Measurements from ENCODE around the gene CYB561D2.

DNA sequence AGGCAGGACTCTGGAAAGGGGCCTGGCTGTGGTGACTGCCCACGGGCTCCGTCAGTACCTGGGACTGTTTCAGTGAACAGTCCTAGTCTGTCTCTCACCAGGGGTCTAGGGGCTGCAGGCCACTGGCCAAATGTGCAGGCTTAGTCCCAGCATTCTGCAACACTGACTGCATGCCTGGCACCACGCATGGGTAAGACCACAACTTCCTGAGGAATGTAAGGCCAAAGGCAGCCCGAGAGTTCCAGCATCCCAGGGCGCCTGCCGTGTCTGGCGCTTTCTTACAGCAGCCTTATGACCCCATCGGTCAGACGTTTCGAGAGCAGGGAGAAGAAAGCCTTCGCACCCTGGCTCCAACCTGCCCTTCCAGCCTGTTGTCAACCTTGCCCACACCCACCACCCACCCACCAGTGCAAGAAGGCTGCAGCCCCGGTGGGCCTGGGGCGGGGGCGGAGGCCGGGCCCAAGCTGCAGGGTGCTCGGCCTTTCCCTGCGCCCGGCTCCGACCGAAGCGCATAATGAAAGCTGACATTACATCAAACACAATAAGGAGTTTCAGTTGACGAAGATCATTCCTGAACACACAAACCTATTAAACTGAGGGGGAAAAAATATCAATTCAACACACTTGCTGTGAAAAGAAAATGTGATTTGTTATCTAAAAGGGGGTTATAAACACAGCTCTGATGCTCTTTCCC lies 38.2 kb downstream of the CYB561D2 start:
- TF ChIP-seq, protein P1, sequence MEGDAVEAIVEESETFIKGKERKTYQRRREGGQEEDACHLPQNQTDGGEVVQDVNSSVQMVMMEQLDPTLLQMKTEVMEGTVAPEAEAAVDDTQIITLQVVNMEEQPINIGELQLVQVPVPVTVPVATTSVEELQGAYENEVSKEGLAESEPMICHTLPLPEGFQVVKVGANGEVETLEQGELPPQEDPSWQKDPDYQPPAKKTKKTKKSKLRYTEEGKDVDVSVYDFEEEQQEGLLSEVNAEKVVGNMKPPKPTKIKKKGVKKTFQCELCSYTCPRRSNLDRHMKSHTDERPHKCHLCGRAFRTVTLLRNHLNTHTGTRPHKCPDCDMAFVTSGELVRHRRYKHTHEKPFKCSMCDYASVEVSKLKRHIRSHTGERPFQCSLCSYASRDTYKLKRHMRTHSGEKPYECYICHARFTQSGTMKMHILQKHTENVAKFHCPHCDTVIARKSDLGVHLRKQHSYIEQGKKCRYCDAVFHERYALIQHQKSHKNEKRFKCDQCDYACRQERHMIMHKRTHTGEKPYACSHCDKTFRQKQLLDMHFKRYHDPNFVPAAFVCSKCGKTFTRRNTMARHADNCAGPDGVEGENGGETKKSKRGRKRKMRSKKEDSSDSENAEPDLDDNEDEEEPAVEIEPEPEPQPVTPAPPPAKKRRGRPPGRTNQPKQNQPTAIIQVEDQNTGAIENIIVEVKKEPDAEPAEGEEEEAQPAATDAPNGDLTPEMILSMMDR (conservative IDR thresholded peaks at IDR 0.05; ENCODE audit: low read length) = no peak; the same call in 1 of the 2 replicates
- TF ChIP-seq EZH2phosphoT487 (IDR thresholded peaks at IDR 0.05; ENCODE audit: borderline replicate concordance, low read depth, low read length) = no peak
